Left lung (tissue), 10 donors: ENCODE data around the gene BLOC1S5. TPM values are rescaled to one million over a fixed set of nuclear protein-coding genes. Genes with fewer than 3 reads are reported as not detected.

Experiments
- ATAC-seq: fragments of 200-7000 bp; cut with Tn5 transposase; one replicate; pipeline ENCODE4 v1.9.1; 2020; ENCODE audit warnings: moderate library complexity
- DNase-seq, 4 donors: peaks; one replicate each; pipeline ENCODE4 v3.0.0-alpha.2; 2013 to 2020
- H3K27ac ChIP-seq, 2 donors: fragments of 200-600 bp; sonication (generic) in 1 of 2; one replicate each; pipeline versions ENCODE4 v1.5.0 to v1.8.0; 2020 to 2021
- H3K27me3 ChIP-seq, 2 donors: fragments of 200-600 bp; sonication (generic) in 1 of 2; one replicate each; pipeline versions ENCODE4 v1.5.0 to v1.8.0; 2020 to 2021
- H3K36me3 ChIP-seq, 2 donors: fragments of 200-600 bp; sonication (generic) in 1 of 2; one replicate each; pipeline versions ENCODE4 v1.5.0 to v1.8.0; 2020 to 2021
- H3K4me1 ChIP-seq, 2 donors: fragments of 200-600 bp; one replicate each; pipeline ENCODE4 v1.8.0; 2021
- H3K4me3 ChIP-seq, 2 donors: fragments of 200-600 bp; sonication (generic) in 1 of 2; one replicate each; pipeline versions ENCODE4 v1.5.0 to v1.8.0; 2020 to 2021; ENCODE audit warnings: mild to moderate bottlenecking in 1 of 2
- H3K9me3 ChIP-seq, 2 donors: fragments of 200-600 bp; sonication (generic) in 1 of 2; one replicate each; pipeline versions ENCODE4 v1.5.0 to v1.8.0; 2020 to 2021
- CTCF ChIP-seq, 2 donors: fragments of 200-600 bp; sonication (generic) in 1 of 2; IDR thresholded peaks; one replicate each; pipeline versions ENCODE4 v1.5.0 to v1.8.0; 2021; ENCODE audit warnings: antibody characterized with exemption in 2 of 2
- intact Hi-C, 2 donors: fragments of 100-400 bp; cut with DNase I; formaldehyde crosslinking; loops; one replicate each; pipeline versions ENCODE4 v1.11.2 to v1.14.2; 2022
- polyA plus RNA-seq, 6 donors: library from polyadenylated mRNA; unstranded; fragments of 120-200 nt; gene quantifications; one replicate each; pipeline ENCODE4 v1.2.1, GENCODE V29; 2013; ENCODE audit not compliant: insufficient read length in 6 of 6
- total RNA-seq, 2 donors: library from RNA; stranded (reverse); fragmentation: NEBNext Ultra II Directional; extraction: Animal tissue kit (Norgen Biotek cat#: 25700); gene quantifications; one replicate each; pipeline ENCODE4 v1.2.1, GENCODE V29; 2021
- donor health status: DM: no; HTN: yes; CAD: no.
- donor health status: DM: no; HTN: no; CAD: no.

BLOC1S5 gene
- total and polyA plus RNA-seq, 8 donors, result 10.8 to 22.6 (median 18.7) TPM

- TF ChIP-seq CTCF (IDR thresholded peaks at IDR 0.05), result no peak
- peaks cover 0 to 6% of the 10 kb centered on the region in 2 donors for H3K9me3 ChIP-seq
- peak overlapping the region in 1 of 2 donors; percentile 28 for H3K27ac ChIP-seq
- H3K4me3 ChIP-seq, result no peak overlapping the region
- ATAC-seq, result peak; percentile 59
- no peaks in the 10 kb centered on the region for H3K36me3 ChIP-seq
- H3K4me1 ChIP-seq, result peaks cover 6 to 22% of the 10 kb centered on the region in 2 donors
- peaks cover 0 to 23% of the 10 kb centered on the region in 2 donors for H3K27me3 ChIP-seq
- intact Hi-C loops, result no loop called here
- DNase-seq, result no peak
Measured at GRCh38 chr6:7974565-7974937, 89.6 kb downstream of the BLOC1S5 start.

- Histone ChIP-seq H3K27ac (no peak overlapping the region), H3K36me3 (no peaks in the 10 kb centered on the region), H3K9me3 (peaks cover 0 to 6% of the 10 kb centered on the region in 2 donors), H3K4me3 (no peak overlapping the region), H3K4me1 (peaks cover 6 to 22% of the 10 kb centered on the region in 2 donors), H3K27me3 (peaks cover 0 to 23% of the 10 kb centered on the region in 2 donors)
- intact Hi-C loops, result no loop called here
- no peak for ATAC-seq
- DNase-seq, result no peak
- no peak for TF ChIP-seq CTCF (IDR thresholded peaks at IDR 0.05)
Measured at GRCh38 chr6:7973584-7973983, 90.6 kb downstream of the BLOC1S5 start.

GRCh38 chr6:7971499-7971898 is 92.7 kb downstream of the BLOC1S5 start:
- no peak for TF ChIP-seq CTCF (IDR thresholded peaks at IDR 0.05)
- intact Hi-C loops, result no loop called here
- Histone ChIP-seq H3K4me3 (no peak overlapping the region), H3K27me3 (peaks cover 0 to 23% of the 10 kb centered on the region in 2 donors), H3K36me3 (no peaks in the 10 kb centered on the region), H3K4me1 (peaks cover 6 to 22% of the 10 kb centered on the region in 2 donors), H3K9me3 (peaks cover 0 to 6% of the 10 kb centered on the region in 2 donors), H3K27ac (no peak overlapping the region)
- DNase-seq, result no peak
- ATAC-seq, result no peak

GRCh38 chr6:7970616-7971015 is 93.6 kb downstream of the BLOC1S5 start:
- no peak for TF ChIP-seq CTCF (IDR thresholded peaks at IDR 0.05)
- H3K4me3 ChIP-seq, result no peak overlapping the region
- H3K27me3 ChIP-seq, result peaks cover 0 to 17% of the 10 kb centered on the region in 2 donors
- no peaks in the 10 kb centered on the region for H3K36me3 ChIP-seq
- H3K9me3 ChIP-seq, result peaks cover 0 to 6% of the 10 kb centered on the region in 2 donors
- ATAC-seq, result no peak
- peaks cover 6 to 15% of the 10 kb centered on the region in 2 donors for H3K4me1 ChIP-seq
- intact Hi-C loops, result no loop called here
- H3K27ac ChIP-seq, result no peak overlapping the region
- no peak for DNase-seq

Other genes starting within 250 kb of the BLOC1S5 start
- 100 to 1,000 TPM; 185 to 224 TPM for gene TXNDC5, start 153.6 kb downstream of the BLOC1S5 start, total RNA-seq
- 100 to 1,000 TPM in 5 of 6 donors, 10 to 100 TPM in 1; 93.2 to 144 (median 109) TPM for gene TXNDC5, start 153.6 kb downstream of the BLOC1S5 start, polyA plus RNA-seq
- 10 to 100 TPM; 20.3 to 28.5 TPM for gene EEF1E1, start 38.2 kb upstream of the BLOC1S5 start, total RNA-seq
- 10 to 100 TPM; 28.4 to 31.7 (median 30.1) TPM for gene EEF1E1, start 38.2 kb upstream of the BLOC1S5 start, polyA plus RNA-seq